ENCODE data around the gene TIGD4.

GRCh38 chr4:152773953-152774352 lies 5.6 kb downstream of the TIGD4 start:
- TF ChIP-seq CTCF (IDR thresholded peaks at IDR 0.05; ENCODE audit: low read depth, low read length, missing input control) (no peak), REST (IDR thresholded peaks at IDR 0.05) (no peak), JUND (IDR thresholded peaks at IDR 0.05) (no peak), TAF1 (conservative IDR thresholded peaks at IDR 0.05) (no peak), YY1 (IDR thresholded peaks at IDR 0.05) (no peak), EGR1 (IDR thresholded peaks at IDR 0.05; ENCODE audit: low read depth in 2 of 2) (no peak), ATF3 (IDR thresholded peaks at IDR 0.05) (no peak)
